ENCODE data around the gene TEAD1.
A peak's percentile ranks its signal among the peaks of the same experiment; 100 is the strongest.

Gene TEAD1

GRCh38 chr11:12686246-12687060 is 12.2 kb downstream of the TEAD1 start:
- Histone ChIP-seq H3K9ac (ENCODE audit: low read depth, low read length) (no peak overlapping the region), H3K4me1 (ENCODE audit: insufficient read depth, low read length) (peaks cover 91% of the 10 kb centered on the region), H3K27me3 (ENCODE audit: insufficient read depth, low read length) (peaks cover 37% of the 10 kb centered on the region; the same call in 1 of the 2 replicates), H3K27ac (ENCODE audit: low read depth, low read length) (no peak overlapping the region), H3K9me3 (ENCODE audit: insufficient read depth, low read depth, low read length) (no peaks in the 10 kb centered on the region), H3K4me3 (ENCODE audit: low read length) (no peak overlapping the region), H3K36me3 (ENCODE audit: insufficient read depth, low read length) (no peaks in the 10 kb centered on the region; the same call in 1 of the 2 replicates)
- 78% methylated on average over 2 of the region's 2 CpGs for WGBS

DNA sequence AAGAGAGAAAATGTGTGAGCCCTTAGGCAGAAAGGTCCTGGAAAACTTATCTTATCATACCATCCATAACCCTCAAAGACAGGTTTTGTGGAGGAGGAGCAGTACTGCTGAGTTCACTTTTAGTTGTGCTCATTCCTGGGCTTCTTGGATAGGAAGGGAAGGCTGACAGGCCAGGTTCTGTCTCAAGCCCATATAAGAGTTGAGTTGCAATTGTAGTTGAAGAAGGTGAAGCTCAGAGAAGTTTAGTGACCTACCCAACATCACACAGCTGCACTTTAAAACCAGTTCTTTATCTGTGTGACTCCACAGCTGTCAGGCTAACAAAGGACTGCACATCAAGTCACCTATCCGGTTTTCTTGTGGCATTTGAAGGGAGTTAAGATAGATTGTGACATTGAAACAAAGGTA is 13.0 kb downstream of the TEAD1 start:
- Histone ChIP-seq H3K36me3 (ENCODE audit: insufficient read depth, low read length) (no peaks in the 10 kb centered on the region; the same call in 1 of the 2 replicates), H3K27me3 (ENCODE audit: insufficient read depth, low read length) (peaks cover 33% of the 10 kb centered on the region; the same call in 1 of the 2 replicates), H3K27ac (ENCODE audit: low read depth, low read length) (no peak overlapping the region; the same call in 1 of the 2 replicates), H3K4me3 (ENCODE audit: low read length) (peak overlapping the region; percentile 6; the same call in 1 of the 2 replicates), H3K9ac (ENCODE audit: low read depth, low read length) (no peak overlapping the region), H3K4me1 (ENCODE audit: insufficient read depth, low read length) (peaks cover 91% of the 10 kb centered on the region), H3K9me3 (ENCODE audit: insufficient read depth, low read depth, low read length) (no peaks in the 10 kb centered on the region)
- WGBS = 59% methylated on average over 1 of the region's 1 CpG

- no peaks in the 10 kb centered on the region for H3K36me3 ChIP-seq (ENCODE audit: insufficient read depth, low read length)
- no peak overlapping the region for H3K9ac ChIP-seq (ENCODE audit: low read depth, low read length)
- no peaks in the 10 kb centered on the region for H3K9me3 ChIP-seq (ENCODE audit: insufficient read depth, low read depth, low read length)
- peaks cover 91% of the 10 kb centered on the region for H3K4me1 ChIP-seq (ENCODE audit: insufficient read depth, low read length)
- H3K4me3 ChIP-seq (ENCODE audit: low read length) = peak overlapping the region; percentile 6; the same call in 1 of the 2 replicates
- H3K27me3 ChIP-seq (ENCODE audit: insufficient read depth, low read length) = peaks cover 31% of the 10 kb centered on the region; the same call in 1 of the 2 replicates
- H3K27ac ChIP-seq (ENCODE audit: low read depth, low read length) = no peak overlapping the region; the same call in 1 of the 2 replicates
- WGBS = 29% methylated on average over 3 of the region's 3 CpGs
Observed at GRCh38 chr11:12687740-12688139, 13.5 kb downstream of the TEAD1 start.

DNA sequence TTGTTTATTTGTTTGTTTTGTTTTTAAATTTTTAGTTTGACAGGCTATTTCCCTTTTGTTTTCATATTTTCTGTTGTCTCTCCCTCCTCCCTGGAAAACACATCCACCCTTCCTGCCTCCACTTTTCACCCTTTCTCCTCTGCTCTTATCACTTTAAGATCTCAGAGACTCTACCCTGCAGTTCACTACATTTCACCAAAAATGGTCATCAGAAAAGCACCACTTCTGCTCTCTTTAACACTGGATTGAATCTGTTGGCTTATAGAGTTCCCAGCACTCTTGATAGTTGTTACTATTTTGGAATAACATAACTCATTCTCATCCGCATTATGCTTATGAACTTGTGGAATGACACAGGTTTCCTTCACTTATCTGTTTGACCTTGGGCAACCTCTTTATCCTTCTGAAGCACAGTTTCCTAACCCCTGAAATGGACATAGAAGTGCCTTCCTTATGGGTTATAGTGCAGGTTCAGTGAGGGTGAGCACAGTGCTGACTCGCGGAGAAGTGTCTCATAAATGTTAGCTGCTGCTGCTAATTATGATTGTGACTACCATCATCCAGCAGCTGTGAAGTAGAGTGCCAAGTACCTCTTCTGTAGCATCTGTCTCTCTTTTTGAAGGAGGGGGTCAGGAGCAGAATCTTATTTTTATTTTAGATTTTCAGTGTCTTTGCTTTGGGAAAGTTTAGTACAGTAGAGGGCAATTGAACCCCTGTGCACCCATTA is 15.0 kb downstream of the TEAD1 start:
- WGBS = 98% methylated on average over 3 of the region's 3 CpGs
- Histone ChIP-seq H3K27ac (ENCODE audit: low read depth, low read length) (no peak overlapping the region), H3K9me3 (ENCODE audit: insufficient read depth, low read depth, low read length) (no peaks in the 10 kb centered on the region), H3K4me1 (ENCODE audit: insufficient read depth, low read length) (peaks cover 91% of the 10 kb centered on the region), H3K36me3 (ENCODE audit: insufficient read depth, low read length) (no peaks in the 10 kb centered on the region), H3K27me3 (ENCODE audit: insufficient read depth, low read length) (peaks cover 31% of the 10 kb centered on the region; the same call in 1 of the 2 replicates), H3K9ac (ENCODE audit: low read depth, low read length) (no peak overlapping the region), H3K4me3 (ENCODE audit: low read length) (no peak overlapping the region)

- Histone ChIP-seq H3K9ac (ENCODE audit: low read depth, low read length) (no peak overlapping the region), H3K4me3 (ENCODE audit: low read length) (no peak overlapping the region), H3K9me3 (ENCODE audit: insufficient read depth, low read depth, low read length) (no peaks in the 10 kb centered on the region), H3K27ac (ENCODE audit: low read depth, low read length) (no peak overlapping the region), H3K27me3 (ENCODE audit: insufficient read depth, low read length) (peaks cover 22% of the 10 kb centered on the region; the same call in 1 of the 2 replicates), H3K36me3 (ENCODE audit: insufficient read depth, low read length) (no peaks in the 10 kb centered on the region), H3K4me1 (ENCODE audit: insufficient read depth, low read length) (peaks cover 91% of the 10 kb centered on the region)
- WGBS = 96% methylated on average over 8 of the region's 8 CpGs
Observed at GRCh38 chr11:12690663-12691062, 16.4 kb downstream of the TEAD1 start.

- Histone ChIP-seq H3K9ac (ENCODE audit: low read depth, low read length) (no peak overlapping the region), H3K27me3 (ENCODE audit: insufficient read depth, low read length) (peaks cover 20% of the 10 kb centered on the region; the same call in 1 of the 2 replicates), H3K4me3 (ENCODE audit: low read length) (no peak overlapping the region), H3K36me3 (ENCODE audit: insufficient read depth, low read length) (no peaks in the 10 kb centered on the region), H3K4me1 (ENCODE audit: insufficient read depth, low read length) (peaks cover 93% of the 10 kb centered on the region), H3K27ac (ENCODE audit: low read depth, low read length) (no peak overlapping the region), H3K9me3 (ENCODE audit: insufficient read depth, low read depth, low read length) (no peaks in the 10 kb centered on the region)
- WGBS = 81% methylated on average over 4 of the region's 4 CpGs
Observed at GRCh38 chr11:12691473-12691872, 17.3 kb downstream of the TEAD1 start.

GRCh38 chr11:12692229-12693075 is 18.2 kb downstream of the TEAD1 start:
- Histone ChIP-seq H3K4me1 (ENCODE audit: insufficient read depth, low read length) (peaks cover 89% of the 10 kb centered on the region), H3K27ac (ENCODE audit: low read depth, low read length) (no peak overlapping the region), H3K9me3 (ENCODE audit: insufficient read depth, low read depth, low read length) (no peaks in the 10 kb centered on the region), H3K27me3 (ENCODE audit: insufficient read depth, low read length) (peaks cover 12% of the 10 kb centered on the region; the same call in 1 of the 2 replicates), H3K36me3 (ENCODE audit: insufficient read depth, low read length) (no peaks in the 10 kb centered on the region), H3K4me3 (ENCODE audit: low read length) (no peak overlapping the region), H3K9ac (ENCODE audit: low read depth, low read length) (no peak overlapping the region)
- WGBS = 63% methylated on average over 14 of the region's 14 CpGs

DNA sequence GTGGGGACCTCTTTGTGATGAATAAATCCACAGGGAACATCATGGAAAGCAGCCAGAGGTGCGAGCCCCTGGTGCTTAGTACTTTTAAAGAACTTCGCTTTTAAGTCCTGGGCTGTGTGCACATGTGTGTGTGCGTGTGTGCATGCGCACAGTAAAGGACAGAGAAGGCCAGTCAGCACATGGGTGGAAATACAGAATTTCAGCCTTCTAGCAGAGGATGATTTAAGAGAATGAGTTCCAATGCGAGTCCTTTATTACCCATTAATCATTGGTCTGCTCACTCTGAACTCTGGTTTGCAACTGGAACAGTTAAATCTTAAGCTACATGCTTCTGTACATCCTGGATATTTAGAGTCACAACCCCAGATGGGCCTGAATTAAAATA is 18.9 kb downstream of the TEAD1 start:
- no peak overlapping the region for H3K4me3 ChIP-seq (ENCODE audit: low read length)

DNA sequence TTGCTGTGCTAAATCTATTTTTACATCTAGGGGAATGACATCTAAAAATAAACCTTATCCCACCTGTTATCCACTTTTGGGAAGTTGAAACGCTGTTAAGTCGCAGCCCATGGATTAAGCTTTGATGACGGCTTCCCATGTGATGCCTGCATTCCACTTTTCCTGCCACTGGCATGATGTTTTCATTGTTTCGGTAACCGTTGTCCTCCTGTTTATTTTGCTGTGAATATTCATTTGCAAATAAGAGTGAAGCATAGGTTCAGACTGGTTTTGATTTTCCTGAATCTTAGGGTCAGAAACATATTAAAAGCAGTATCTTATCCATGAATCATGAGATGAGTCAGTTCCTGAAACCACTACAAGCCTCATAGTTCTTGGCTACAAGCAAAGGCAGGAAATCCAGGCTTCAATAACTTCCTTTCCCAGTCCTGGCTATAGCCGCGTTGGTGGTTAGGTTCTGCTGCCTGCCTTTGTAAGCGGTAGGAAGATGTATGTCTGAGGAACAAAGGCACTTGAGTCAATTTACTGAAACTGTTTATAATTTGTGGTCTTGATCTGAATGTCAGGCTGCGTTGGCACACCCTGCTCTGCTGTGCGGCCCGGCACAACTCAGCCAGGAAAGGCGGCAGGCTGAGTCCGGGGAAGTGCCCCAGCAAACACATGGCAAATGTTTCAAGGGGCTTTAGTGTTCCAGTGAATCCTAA is 19.4 kb downstream of the TEAD1 start:
- H3K9me3 ChIP-seq (ENCODE audit: insufficient read depth, low read depth, low read length) = no peaks in the 10 kb centered on the region
- 48% methylated on average over 13 of the region's 13 CpGs for WGBS
- no peaks in the 10 kb centered on the region for H3K36me3 ChIP-seq (ENCODE audit: insufficient read depth, low read length)
- peak overlapping the region; percentile 23; the same call in 1 of the 2 replicates for H3K9ac ChIP-seq (ENCODE audit: low read depth, low read length)
- H3K4me1 ChIP-seq (ENCODE audit: insufficient read depth, low read length) = peaks cover 89% of the 10 kb centered on the region
- H3K27me3 ChIP-seq (ENCODE audit: insufficient read depth, low read length) = peaks cover 4% of the 10 kb centered on the region; the same call in 1 of the 2 replicates
- peak overlapping the region; percentile 44; the same call in 1 of the 2 replicates for H3K27ac ChIP-seq (ENCODE audit: low read depth, low read length)
- no peak overlapping the region for H3K4me3 ChIP-seq (ENCODE audit: low read length)

More for the DNA sequence above, 18.9 kb downstream of the TEAD1 start:
- Histone ChIP-seq H3K9me3 (ENCODE audit: insufficient read depth, low read depth, low read length) (no peaks in the 10 kb centered on the region), H3K27ac (ENCODE audit: low read depth, low read length) (peak overlapping the region; percentile 44; the same call in 1 of the 2 replicates), H3K9ac (ENCODE audit: low read depth, low read length) (no peak overlapping the region), H3K4me1 (ENCODE audit: insufficient read depth, low read length) (peaks cover 89% of the 10 kb centered on the region), H3K36me3 (ENCODE audit: insufficient read depth, low read length) (no peaks in the 10 kb centered on the region), H3K27me3 (ENCODE audit: insufficient read depth, low read length) (peaks cover 10% of the 10 kb centered on the region; the same call in 1 of the 2 replicates)
- WGBS = 90% methylated on average over 5 of the region's 5 CpGs

- 59% methylated on average over 5 of the region's 6 CpGs for WGBS
- H3K9me3 ChIP-seq (ENCODE audit: insufficient read depth, low read depth, low read length) = no peaks in the 10 kb centered on the region
- peaks cover 1% of the 10 kb centered on the region; the same call in 1 of the 2 replicates for H3K27me3 ChIP-seq (ENCODE audit: insufficient read depth, low read length)
- H3K27ac ChIP-seq (ENCODE audit: low read depth, low read length) = peak overlapping the region; percentile 44; the same call in 1 of the 2 replicates
- H3K9ac ChIP-seq (ENCODE audit: low read depth, low read length) = peak overlapping the region; percentile 23; the same call in 1 of the 2 replicates
- no peak overlapping the region for H3K4me3 ChIP-seq (ENCODE audit: low read length)
- H3K4me1 ChIP-seq (ENCODE audit: insufficient read depth, low read length) = peaks cover 87% of the 10 kb centered on the region
- H3K36me3 ChIP-seq (ENCODE audit: insufficient read depth, low read length) = no peaks in the 10 kb centered on the region
Observed at GRCh38 chr11:12694183-12694531, 19.9 kb downstream of the TEAD1 start.

All from HUES64 (cell line).